ENCODE data around the gene PLEKHA6. TPM values are rescaled to one million over a fixed set of nuclear protein-coding genes. Genes with fewer than 3 reads are reported as not detected.

The PLEKHA6 gene
- total RNA-seq, 1 donor from 2014 or later, result 15.4 TPM

DNA sequence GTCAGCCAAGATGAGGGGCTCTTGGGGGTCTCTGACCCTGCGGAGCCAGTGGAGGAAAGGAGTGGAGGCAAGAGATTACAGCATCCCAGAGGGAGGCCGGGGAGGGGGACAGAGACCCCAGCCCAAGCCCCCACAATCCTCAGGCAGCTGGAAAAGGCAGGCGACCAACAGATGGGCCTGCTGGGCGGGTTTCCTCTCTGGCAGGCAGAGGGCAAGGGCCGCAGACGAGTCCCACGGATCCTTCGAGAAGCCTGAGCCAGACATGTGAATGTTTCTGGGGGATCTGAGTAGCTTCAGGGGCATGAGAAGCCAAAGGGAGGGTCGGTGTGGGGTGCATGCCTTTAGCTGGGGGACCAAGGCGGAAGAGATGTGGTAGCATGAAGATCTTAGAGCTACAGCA lies 2.1 kb upstream of the PLEKHA6 start:
- DNase-seq (ENCODE audit: low read depth), result no peak
- H3K36me3 ChIP-seq (ENCODE audit: control insufficient read depth, insufficient read depth, low read length), result no peaks in the 10 kb centered on the region
- no peak overlapping the region for H3K4me3 ChIP-seq (ENCODE audit: low read depth, low read length)
- no peaks in the 10 kb centered on the region for H3K27me3 ChIP-seq (ENCODE audit: control insufficient read depth, insufficient read depth, low read length)
- TF ChIP-seq, protein P1, sequence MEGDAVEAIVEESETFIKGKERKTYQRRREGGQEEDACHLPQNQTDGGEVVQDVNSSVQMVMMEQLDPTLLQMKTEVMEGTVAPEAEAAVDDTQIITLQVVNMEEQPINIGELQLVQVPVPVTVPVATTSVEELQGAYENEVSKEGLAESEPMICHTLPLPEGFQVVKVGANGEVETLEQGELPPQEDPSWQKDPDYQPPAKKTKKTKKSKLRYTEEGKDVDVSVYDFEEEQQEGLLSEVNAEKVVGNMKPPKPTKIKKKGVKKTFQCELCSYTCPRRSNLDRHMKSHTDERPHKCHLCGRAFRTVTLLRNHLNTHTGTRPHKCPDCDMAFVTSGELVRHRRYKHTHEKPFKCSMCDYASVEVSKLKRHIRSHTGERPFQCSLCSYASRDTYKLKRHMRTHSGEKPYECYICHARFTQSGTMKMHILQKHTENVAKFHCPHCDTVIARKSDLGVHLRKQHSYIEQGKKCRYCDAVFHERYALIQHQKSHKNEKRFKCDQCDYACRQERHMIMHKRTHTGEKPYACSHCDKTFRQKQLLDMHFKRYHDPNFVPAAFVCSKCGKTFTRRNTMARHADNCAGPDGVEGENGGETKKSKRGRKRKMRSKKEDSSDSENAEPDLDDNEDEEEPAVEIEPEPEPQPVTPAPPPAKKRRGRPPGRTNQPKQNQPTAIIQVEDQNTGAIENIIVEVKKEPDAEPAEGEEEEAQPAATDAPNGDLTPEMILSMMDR (IDR thresholded peaks at IDR 0.05; ENCODE audit: insufficient read depth, low read length, poor library complexity, severe bottlenecking), result no peak

- TF ChIP-seq, protein P1 (IDR thresholded peaks at IDR 0.05; ENCODE audit: insufficient read depth, low read length, poor library complexity, severe bottlenecking), result no peak
- H3K4me3 ChIP-seq (ENCODE audit: low read depth, low read length), result no peak overlapping the region
- H3K27me3 ChIP-seq (ENCODE audit: control insufficient read depth, insufficient read depth, low read length), result no peaks in the 10 kb centered on the region
- no peak for DNase-seq (ENCODE audit: low read depth)
- no peaks in the 10 kb centered on the region for H3K36me3 ChIP-seq (ENCODE audit: control insufficient read depth, insufficient read depth, low read length)
These were observed 1.6 kb upstream of the PLEKHA6 start for GRCh38 chr1:204361341-204361771.

GRCh38 chr1:204360314-204360713 lies 585 bp upstream of the PLEKHA6 start:
- Histone ChIP-seq H3K36me3 (ENCODE audit: control insufficient read depth, insufficient read depth, low read length) (no peaks in the 10 kb centered on the region), H3K27me3 (ENCODE audit: control insufficient read depth, insufficient read depth, low read length) (no peaks in the 10 kb centered on the region), H3K4me3 (ENCODE audit: low read depth, low read length) (no peak overlapping the region)
- DNase-seq (ENCODE audit: low read depth), result no peak
- TF ChIP-seq, protein P1 (IDR thresholded peaks at IDR 0.05; ENCODE audit: insufficient read depth, low read length, poor library complexity, severe bottlenecking), result no peak

DNA sequence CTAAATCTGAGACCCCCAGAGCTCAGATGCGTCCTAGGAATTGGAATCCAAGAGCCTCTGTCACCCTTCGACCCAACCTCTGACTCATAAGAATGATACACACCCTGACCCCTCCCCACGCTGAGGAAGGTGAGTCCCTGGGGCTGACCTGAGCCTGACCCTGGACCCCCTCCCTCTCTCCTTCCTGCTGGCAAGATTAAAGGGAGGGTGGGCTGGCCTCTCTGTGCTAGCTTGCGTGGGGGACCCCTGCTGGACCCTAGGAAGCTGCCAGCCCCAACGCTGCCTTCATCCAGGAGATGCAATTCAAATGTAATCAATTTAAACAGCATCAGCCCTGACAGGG lies 627 bp downstream of the PLEKHA6 start:
- no peak overlapping the region for H3K4me3 ChIP-seq (ENCODE audit: low read depth, low read length)
- no peaks in the 10 kb centered on the region for H3K36me3 ChIP-seq (ENCODE audit: control insufficient read depth, insufficient read depth, low read length)
- DNase-seq (ENCODE audit: low read depth), result no peak
- TF ChIP-seq, protein P1 (IDR thresholded peaks at IDR 0.05; ENCODE audit: insufficient read depth, low read length, poor library complexity, severe bottlenecking), result no peak
- H3K27me3 ChIP-seq (ENCODE audit: control insufficient read depth, insufficient read depth, low read length), result no peaks in the 10 kb centered on the region

GRCh38 chr1:204358605-204359004 lies 1.1 kb downstream of the PLEKHA6 start:
- Histone ChIP-seq H3K36me3 (ENCODE audit: control insufficient read depth, insufficient read depth, low read length) (no peaks in the 10 kb centered on the region), H3K4me3 (ENCODE audit: low read depth, low read length) (no peak overlapping the region), H3K27me3 (ENCODE audit: control insufficient read depth, insufficient read depth, low read length) (no peaks in the 10 kb centered on the region)
- DNase-seq (ENCODE audit: low read depth), result no peak
- TF ChIP-seq, protein P1 (IDR thresholded peaks at IDR 0.05; ENCODE audit: insufficient read depth, low read length, poor library complexity, severe bottlenecking), result no peak

All from kidney epithelial cell (primary cell).